DOHH2 (cell line): ENCODE measurements around the gene PDE6D.

Experiments used
- CTCF ChIP-seq: fragments of 200-600 bp; sonication (generic); IDR thresholded peaks from one replicate; pipeline ENCODE4 v1.5.1; 2014; ENCODE audit warnings: antibody characterized with exemption, mild to moderate bottlenecking, low read depth, low read length; ENCODE audit not compliant: poor library complexity, severe bottlenecking
- EZH2phosphoT487 ChIP-seq: fragments of 200-600 bp; sonication (generic); IDR thresholded peaks from 2 replicates; pipeline ENCODE4 v1.6.1; 2017; ENCODE audit warnings: borderline replicate concordance, mild to moderate bottlenecking, antibody characterized with exemption, low read length, moderate library complexity, mixed read lengths

- no peak for TF ChIP-seq CTCF
- no peak for TF ChIP-seq EZH2phosphoT487
Observed at GRCh38 chr2:231686192-231687100, 94.6 kb downstream of the PDE6D start.
